Loucy (cell line): ENCODE data around the gene FA2H.

Experiments used
- H2AFZ ChIP-seq: fragments of 200-600 bp; sonication (generic); 2 replicates; pipeline ENCODE4 v1.6.0; 2016; ENCODE audit warnings: antibody characterized with exemption, mild to moderate bottlenecking, low read length, moderate library complexity
- H3F3A ChIP-seq: fragments of 200-600 bp; 2 replicates; pipeline ENCODE4 v1.6.0; 2016; ENCODE audit warnings: antibody characterized with exemption, low read depth, mild to moderate bottlenecking
- H3K27me3 ChIP-seq: fragments of 200-600 bp; sonication (generic); 2 replicates; pipeline ENCODE4 v1.6.1; 2014; ENCODE audit warnings: low read length, mild to moderate bottlenecking; ENCODE audit not compliant: insufficient read depth, poor library complexity, severe bottlenecking
- H3K36me3 ChIP-seq: fragments of 200-600 bp; sonication (generic); 2 replicates; pipeline ENCODE4 v1.6.1; 2016; ENCODE audit warnings: low read length; ENCODE audit not compliant: insufficient read depth
- H3K4me1 ChIP-seq: fragments of 200-600 bp; sonication (generic); 2 replicates; pipeline ENCODE4 v1.5.1; 2014; ENCODE audit warnings: low read length, mild to moderate bottlenecking; ENCODE audit not compliant: insufficient read depth, poor library complexity, severe bottlenecking
- H3K4me2 ChIP-seq: fragments of 200-600 bp; sonication (generic); 2 replicates; pipeline ENCODE4 v1.6.0; 2014; ENCODE audit warnings: antibody characterized with exemption, low read length, low read depth, mild to moderate bottlenecking; ENCODE audit not compliant: poor library complexity, severe bottlenecking
- H3K4me3 ChIP-seq: fragments of 200-600 bp; sonication (generic); 2 replicates; pipeline ENCODE4 v1.5.1; 2014; ENCODE audit warnings: low read length, mild to moderate bottlenecking, mixed read lengths; ENCODE audit not compliant: poor library complexity, severe bottlenecking
- H3K79me2 ChIP-seq: fragments of 200-600 bp; sonication (generic); 2 replicates; pipeline ENCODE4 v1.6.1; 2014; ENCODE audit warnings: low read length; ENCODE audit not compliant: insufficient read depth
- H3K9ac ChIP-seq: fragments of 200-600 bp; sonication (generic); 2 replicates; pipeline ENCODE4 v1.6.0; 2014; ENCODE audit warnings: mild to moderate bottlenecking, low read depth, low read length, moderate library complexity; ENCODE audit not compliant: poor library complexity, severe bottlenecking
- H3K9me2 ChIP-seq: fragments of 200-600 bp; sonication (generic); replicated peaks from 2 replicates; pipeline ENCODE4 v1.6.1; 2016; ENCODE audit warnings: low read depth, low read length, mixed read lengths
- H3K9me3 ChIP-seq: fragments of 200-600 bp; sonication (generic); 2 replicates; pipeline ENCODE4 v1.6.1; 2014; ENCODE audit warnings: mild to moderate bottlenecking, antibody characterized with exemption, low read length, low read depth; ENCODE audit not compliant: insufficient read depth
- H4K20me1 ChIP-seq: fragments of 200-600 bp; sonication (generic); 2 replicates; pipeline ENCODE4 v1.6.0; 2014; ENCODE audit warnings: antibody characterized with exemption, low read length, mild to moderate bottlenecking; ENCODE audit not compliant: insufficient read depth, poor library complexity, severe bottlenecking
- EZH2phosphoT487 ChIP-seq: fragments of 200-600 bp; IDR thresholded peaks from 2 replicates; pipeline ENCODE4 v1.6.1; 2018; ENCODE audit warnings: antibody characterized with exemption, mild to moderate bottlenecking, moderate library complexity, borderline replicate concordance
- TF ChIP-seq, protein P1 (sequence below): fragments of 200-600 bp; sonication (generic); conservative IDR thresholded peaks from 2 replicates; pipeline ENCODE4 v1.5.1; 2014; ENCODE audit warnings: mild to moderate bottlenecking, antibody characterized with exemption, low read length

The FA2H gene

DNA sequence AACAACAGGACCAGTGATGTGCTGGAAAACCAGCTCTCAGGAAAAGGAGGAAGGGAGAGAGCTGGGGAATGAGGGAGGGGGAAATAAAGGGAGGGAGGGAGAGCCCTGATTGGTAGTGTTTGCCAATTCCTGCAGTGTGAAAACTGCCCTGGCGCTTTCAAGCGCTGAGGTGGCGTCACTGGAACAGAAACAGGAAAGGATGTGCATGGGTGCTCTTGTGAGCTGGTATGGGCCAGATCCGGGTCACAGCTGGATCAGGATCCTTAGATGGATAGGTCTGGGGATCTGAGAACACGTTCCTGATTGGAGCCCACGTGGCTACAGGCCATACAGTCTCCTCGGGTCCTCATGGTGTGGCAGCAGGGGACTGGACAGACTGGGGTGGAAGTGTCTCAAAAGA lies 57.3 kb downstream of the FA2H start:
- Histone ChIP-seq H3K4me3 (no peak overlapping the region), H3K9me3 (no peaks in the 10 kb centered on the region), H3K36me3 (no peaks in the 10 kb centered on the region), H3K4me1 (no peaks in the 10 kb centered on the region), H3K4me2 (no peak overlapping the region), H2AFZ (no peak overlapping the region), H3K27me3 (no peaks in the 10 kb centered on the region), H3K9ac (no peak overlapping the region), H4K20me1 (no peaks in the 10 kb centered on the region), H3K79me2 (no peaks in the 10 kb centered on the region), H3F3A (no peaks in the 10 kb centered on the region), H3K9me2 (no peaks in the 10 kb centered on the region)
- no peak for TF ChIP-seq EZH2phosphoT487
- TF ChIP-seq, protein P1, sequence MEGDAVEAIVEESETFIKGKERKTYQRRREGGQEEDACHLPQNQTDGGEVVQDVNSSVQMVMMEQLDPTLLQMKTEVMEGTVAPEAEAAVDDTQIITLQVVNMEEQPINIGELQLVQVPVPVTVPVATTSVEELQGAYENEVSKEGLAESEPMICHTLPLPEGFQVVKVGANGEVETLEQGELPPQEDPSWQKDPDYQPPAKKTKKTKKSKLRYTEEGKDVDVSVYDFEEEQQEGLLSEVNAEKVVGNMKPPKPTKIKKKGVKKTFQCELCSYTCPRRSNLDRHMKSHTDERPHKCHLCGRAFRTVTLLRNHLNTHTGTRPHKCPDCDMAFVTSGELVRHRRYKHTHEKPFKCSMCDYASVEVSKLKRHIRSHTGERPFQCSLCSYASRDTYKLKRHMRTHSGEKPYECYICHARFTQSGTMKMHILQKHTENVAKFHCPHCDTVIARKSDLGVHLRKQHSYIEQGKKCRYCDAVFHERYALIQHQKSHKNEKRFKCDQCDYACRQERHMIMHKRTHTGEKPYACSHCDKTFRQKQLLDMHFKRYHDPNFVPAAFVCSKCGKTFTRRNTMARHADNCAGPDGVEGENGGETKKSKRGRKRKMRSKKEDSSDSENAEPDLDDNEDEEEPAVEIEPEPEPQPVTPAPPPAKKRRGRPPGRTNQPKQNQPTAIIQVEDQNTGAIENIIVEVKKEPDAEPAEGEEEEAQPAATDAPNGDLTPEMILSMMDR, result no peak

DNA sequence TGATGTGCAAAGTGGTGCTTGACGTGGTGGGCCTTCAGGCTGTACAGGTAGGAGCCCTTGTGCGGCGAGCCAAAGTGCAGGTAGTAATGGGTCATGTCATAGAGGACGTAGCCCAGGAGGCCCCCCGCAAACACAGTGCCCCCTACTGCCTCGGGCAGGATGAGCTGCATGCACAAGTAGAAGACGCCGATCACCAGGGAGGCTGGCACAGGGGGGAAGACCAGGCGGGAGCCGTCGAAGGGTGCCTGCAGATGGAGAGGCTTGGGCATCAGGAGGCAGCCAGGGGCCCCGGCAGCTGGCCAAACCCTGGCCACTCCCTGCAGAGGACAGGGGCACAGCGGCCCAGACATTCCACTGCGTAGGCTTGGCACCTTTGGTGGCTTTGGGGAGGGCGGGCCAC lies 58.3 kb downstream of the FA2H start:
- no peak overlapping the region for H2AFZ ChIP-seq
- TF ChIP-seq, protein P1, result no peak
- TF ChIP-seq EZH2phosphoT487, result no peak
- H3K27me3 ChIP-seq, result no peaks in the 10 kb centered on the region
- no peaks in the 10 kb centered on the region for H3K4me1 ChIP-seq
- H3K9me2 ChIP-seq, result no peaks in the 10 kb centered on the region
- no peaks in the 10 kb centered on the region for H3K9me3 ChIP-seq
- H3K4me2 ChIP-seq, result no peak overlapping the region
- no peak overlapping the region for H3K9ac ChIP-seq
- no peaks in the 10 kb centered on the region for H3F3A ChIP-seq
- H4K20me1 ChIP-seq, result no peaks in the 10 kb centered on the region
- H3K79me2 ChIP-seq, result no peaks in the 10 kb centered on the region
- no peak overlapping the region for H3K4me3 ChIP-seq
- H3K36me3 ChIP-seq, result no peaks in the 10 kb centered on the region

DNA sequence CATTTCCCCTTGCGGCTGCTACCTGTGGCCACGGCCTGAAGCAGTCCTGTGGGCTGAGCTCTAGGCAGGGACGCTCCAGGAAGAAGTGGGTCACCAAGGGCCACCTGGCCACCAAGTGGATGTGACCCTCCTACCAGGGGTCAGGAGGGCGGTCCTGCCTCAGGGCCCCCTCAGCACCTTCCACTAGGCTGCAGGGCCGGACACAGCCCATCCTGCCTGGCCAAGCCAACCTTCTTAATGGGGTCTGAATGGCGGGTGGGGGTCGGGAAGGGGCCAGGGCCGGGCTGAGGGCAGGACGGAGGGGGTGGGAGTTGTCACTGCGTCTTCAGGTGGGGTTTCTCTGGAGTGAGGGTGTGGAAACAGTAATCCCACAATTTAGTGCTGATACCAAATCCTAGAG lies 60.7 kb downstream of the FA2H start:
- no peaks in the 10 kb centered on the region for H3K27me3 ChIP-seq
- no peak overlapping the region for H3K4me3 ChIP-seq
- no peak overlapping the region for H2AFZ ChIP-seq
- peaks cover 4% of the 10 kb centered on the region for H3K4me1 ChIP-seq
- H4K20me1 ChIP-seq, result no peaks in the 10 kb centered on the region
- H3K9ac ChIP-seq, result no peak overlapping the region
- H3K9me3 ChIP-seq, result no peaks in the 10 kb centered on the region
- TF ChIP-seq EZH2phosphoT487, result no peak
- TF ChIP-seq, protein P1, result no peak
- no peak overlapping the region for H3K4me2 ChIP-seq
- no peaks in the 10 kb centered on the region for H3K9me2 ChIP-seq
- no peaks in the 10 kb centered on the region for H3F3A ChIP-seq
- no peaks in the 10 kb centered on the region for H3K36me3 ChIP-seq
- no peaks in the 10 kb centered on the region for H3K79me2 ChIP-seq
